GM21825 (cell line): ENCODE results near the gene IGFALS.
A peak's percentile ranks its signal among the peaks of the same experiment; 100 is the strongest.

Source experiments
- ATAC-seq: cut with Tn5 transposase; IDR thresholded peaks from one replicate; pipeline ENCODE4 v1.9.1; 2021; ENCODE audit warnings: mild to moderate bottlenecking, moderate library complexity; ENCODE audit not compliant: unreplicated experiment

The IGFALS gene

GRCh38 chr16:1793578-1794220, at the start of gene IGFALS:
TSS of gene IGFALS (minus strand) at chr16:1793705. CDS start at chr16:1793652, 53 bp downstream.
- ATAC-seq: no peak

- no peak for ATAC-seq
Measured at GRCh38 chr16:1839554-1839953, 46.0 kb upstream of the IGFALS start.

GRCh38 chr16:1834096-1834495, 40.6 kb upstream of the IGFALS start:
- ATAC-seq: no peak

- ATAC-seq: no peak
Measured at GRCh38 chr16:1832838-1833454, 39.4 kb upstream of the IGFALS start.

GRCh38 chr16:1831186-1832075, 37.9 kb upstream of the IGFALS start:
- ATAC-seq: no peak

- no peak for ATAC-seq
Measured at GRCh38 chr16:1830213-1830612, 36.7 kb upstream of the IGFALS start.

- no peak for ATAC-seq
Measured at GRCh38 chr16:1828645-1829410, 35.3 kb upstream of the IGFALS start.

- peak; percentile 69 for ATAC-seq
Measured at GRCh38 chr16:1826691-1827573, 33.4 kb upstream of the IGFALS start, which contains the start of the genes FAHD1 and HAGH. TSS of gene FAHD1 (plus strand) at chr16:1827206. CDS start at chr16:1827239, 33 bp downstream. TSS of gene HAGH (minus strand) at chr16:1826825. CDS start at chr16:1826787, 38 bp downstream.

GRCh38 chr16:1825864-1826690, 32.6 kb upstream of the IGFALS start:
- peak; percentile 48 for ATAC-seq

- ATAC-seq: no peak
Measured at GRCh38 chr16:1825381-1825863, 31.9 kb upstream of the IGFALS start.

GRCh38 chr16:1823821-1824220, 30.3 kb upstream of the IGFALS start:
- no peak for ATAC-seq

- ATAC-seq: no peak
Measured at GRCh38 chr16:1822801-1823200, 29.3 kb upstream of the IGFALS start.

- no peak for ATAC-seq
Measured at GRCh38 chr16:1821861-1822611, 28.5 kb upstream of the IGFALS start.

GRCh38 chr16:1820946-1821290, 27.4 kb upstream of the IGFALS start:
- ATAC-seq: no peak

GRCh38 chr16:1820096-1820945, 26.8 kb upstream of the IGFALS start:
- ATAC-seq: no peak

- no peak for ATAC-seq
Measured at GRCh38 chr16:1819611-1820010, 26.1 kb upstream of the IGFALS start.

GRCh38 chr16:1818873-1819525, 25.5 kb upstream of the IGFALS start:
- ATAC-seq: no peak
